ENCODE measurements around the gene DSG3.

Gene DSG3

GRCh38 chr18:31497836-31498573 is 50.5 kb downstream of the DSG3 start, which contains the start of gene DSG2:
Gene DSG2, plus strand, starts transcription at chr18:31498177. Its CDS starts 75 bp downstream, at chr18:31498252.
- DNase-seq (ENCODE audit: low read depth), result no peak
- peak within 1 kb of the TSS; percentile 38 for H3K4me3 ChIP-seq (ENCODE audit: low read length)
- no peak for TF ChIP-seq CTCF (conservative IDR thresholded peaks at IDR 0.05; ENCODE audit: low read length)

- H3K4me3 ChIP-seq (ENCODE audit: low read length), result peak overlapping the region; percentile 38; the same call in 1 of the 2 replicates
- TF ChIP-seq CTCF (conservative IDR thresholded peaks at IDR 0.05; ENCODE audit: low read length), result no peak
- DNase-seq (ENCODE audit: low read depth), result no peak
Measured at GRCh38 chr18:31498574-31499524, 51.3 kb downstream of the DSG3 start.

- DNase-seq (ENCODE audit: low read depth), result no peak
- H3K4me3 ChIP-seq (ENCODE audit: low read length), result no peak overlapping the region
- TF ChIP-seq CTCF (conservative IDR thresholded peaks at IDR 0.05; ENCODE audit: low read length), result no peak
Measured at GRCh38 chr18:31500051-31500688, 52.6 kb downstream of the DSG3 start.

GRCh38 chr18:31503011-31503410 is 55.5 kb downstream of the DSG3 start:
- DNase-seq (ENCODE audit: low read depth), result no peak
- no peak overlapping the region for H3K4me3 ChIP-seq (ENCODE audit: low read length)
- no peak for TF ChIP-seq CTCF (conservative IDR thresholded peaks at IDR 0.05; ENCODE audit: low read length)

- no peak for DNase-seq (ENCODE audit: low read depth)
- TF ChIP-seq CTCF (conservative IDR thresholded peaks at IDR 0.05; ENCODE audit: low read length), result no peak
Measured at GRCh38 chr18:31504455-31505147, 57.1 kb downstream of the DSG3 start.

GRCh38 chr18:31505156-31505555 is 57.6 kb downstream of the DSG3 start:
- TF ChIP-seq CTCF (conservative IDR thresholded peaks at IDR 0.05; ENCODE audit: low read length), result no peak
- H3K4me3 ChIP-seq (ENCODE audit: low read length), result no peak overlapping the region
- no peak for DNase-seq (ENCODE audit: low read depth)

More at GRCh38 chr18:31504455-31505147, 57.1 kb downstream of the DSG3 start:
- H3K4me3 ChIP-seq (ENCODE audit: low read length), result no peak overlapping the region

All from AG10803 (cell line).